ENCODE measurements around the gene PTH1R.

GRCh38 chr3:46889381-46890110, 12.0 kb downstream of the PTH1R start:
- no peak for TF ChIP-seq CTCF (IDR thresholded peaks at IDR 0.05)
- no peak for TF ChIP-seq EZH2 (IDR thresholded peaks at IDR 0.05)
- TF ChIP-seq EZH2phosphoT487 (IDR thresholded peaks at IDR 0.05): no peak

Data from neural progenitor cell (in vitro differentiated cells).